Measurements from ENCODE around the gene ENPP1.

ENPP1 gene

DNA sequence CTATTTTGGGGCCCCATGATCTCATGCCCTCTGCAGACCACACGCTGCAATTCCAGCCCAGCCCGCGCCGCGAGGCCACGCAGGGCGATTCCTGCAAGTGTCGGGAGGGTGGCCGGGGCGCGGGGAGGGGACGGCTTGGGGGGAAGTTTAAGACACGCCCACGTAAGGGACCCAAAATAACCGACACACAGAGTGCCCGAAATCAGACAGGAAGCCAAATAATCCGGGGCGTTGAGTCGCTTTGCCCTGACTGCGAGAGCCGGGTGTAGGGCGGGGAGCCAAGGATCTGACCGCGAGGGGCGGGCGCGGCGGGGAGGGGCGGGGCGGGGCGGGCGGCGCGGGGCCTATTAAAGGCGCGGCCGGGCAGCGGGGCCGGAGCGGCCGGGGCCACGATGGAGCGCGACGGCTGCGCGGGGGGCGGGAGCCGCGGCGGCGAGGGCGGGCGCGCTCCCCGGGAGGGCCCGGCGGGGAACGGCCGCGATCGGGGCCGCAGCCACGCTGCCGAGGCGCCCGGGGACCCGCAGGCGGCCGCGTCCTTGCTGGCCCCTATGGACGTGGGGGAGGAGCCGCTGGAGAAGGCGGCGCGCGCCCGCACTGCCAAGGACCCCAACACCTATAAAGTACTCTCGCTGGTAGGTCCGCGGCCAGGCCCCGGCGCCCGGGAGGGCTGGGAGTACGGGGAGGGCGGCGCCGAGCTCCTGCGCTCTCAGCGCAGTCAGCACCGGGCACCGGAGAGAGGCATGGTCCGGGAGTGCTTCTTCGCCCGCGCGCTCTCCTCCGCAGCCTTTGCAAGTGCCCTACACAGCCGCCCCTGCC lies at the start of gene ENPP1:
ENPP1 (plus strand) TSS at position 377 of the 816 bp plus-strand sequence; CDS start at position 393, 16 bp downstream.
- peak; percentile 55 to 60 for DNase-seq

DNA sequence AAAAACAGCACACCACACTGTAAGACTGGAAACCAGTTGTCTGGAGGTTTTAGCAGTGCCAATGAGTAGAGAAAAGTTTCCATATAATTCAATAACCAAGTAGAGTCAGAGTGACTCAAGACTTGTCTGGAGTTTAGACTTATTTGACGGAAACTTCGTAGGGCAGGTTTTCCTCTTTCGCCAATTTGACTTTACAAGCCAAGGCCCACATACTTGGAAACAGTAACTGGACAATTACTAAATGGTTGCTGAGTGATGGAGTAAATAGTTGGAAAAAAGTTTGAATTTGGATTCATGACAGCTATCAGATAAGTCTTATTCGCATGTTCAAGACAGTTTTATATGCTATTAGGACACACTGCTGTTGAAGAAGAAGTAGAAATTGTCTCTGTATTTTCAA lies 48.9 kb upstream of the ENPP1 start:
- DNase-seq = no peak

DNA sequence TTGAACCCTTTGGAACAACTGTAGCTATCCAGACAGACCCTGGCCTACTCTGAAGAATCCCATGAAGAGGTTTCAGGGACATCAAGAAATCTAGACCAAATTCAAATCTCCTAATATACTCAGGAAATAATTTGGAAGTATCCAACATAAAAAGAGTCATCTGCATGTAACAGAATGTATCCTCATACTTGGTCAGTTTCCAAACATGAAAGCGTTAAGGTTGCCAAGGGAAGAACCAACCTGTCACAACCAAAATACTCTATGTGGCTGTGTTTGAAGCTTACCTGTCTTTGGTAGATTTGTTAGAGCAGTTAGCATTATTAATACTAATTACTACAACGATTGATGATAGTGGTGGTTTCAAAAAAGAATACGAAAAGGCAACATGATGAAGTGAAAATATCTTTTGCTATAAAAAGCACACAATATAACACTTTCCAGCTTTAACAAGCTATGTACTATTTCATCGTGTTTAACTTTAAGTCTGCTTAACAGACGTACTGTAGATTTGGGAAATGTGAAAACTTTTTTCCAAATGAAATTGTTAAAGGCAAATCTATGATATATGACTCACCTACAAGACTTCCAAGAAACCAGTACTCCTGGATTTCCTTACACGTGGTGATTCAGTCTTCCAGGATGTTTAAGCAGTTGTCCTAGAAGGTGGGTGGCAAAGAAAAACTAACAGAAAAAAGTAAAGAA lies 46.6 kb upstream of the ENPP1 start:
- DNase-seq = no peak

DNA sequence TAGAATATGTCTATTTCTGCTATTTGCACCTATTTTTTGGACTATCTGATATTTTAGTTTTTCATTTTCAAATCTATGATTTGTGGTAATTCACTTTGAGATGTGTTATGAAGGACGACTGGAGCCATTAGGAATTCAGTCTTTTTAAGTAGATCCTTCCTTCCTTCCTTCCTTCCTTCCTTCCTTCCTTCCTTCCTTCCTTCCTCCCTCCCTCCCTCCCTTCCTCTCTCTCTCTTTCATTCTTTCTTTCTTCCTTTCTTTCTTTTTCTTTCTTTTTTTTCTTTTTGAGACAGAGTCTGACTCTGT lies 46.1 kb upstream of the ENPP1 start:
- no peak for DNase-seq

DNA sequence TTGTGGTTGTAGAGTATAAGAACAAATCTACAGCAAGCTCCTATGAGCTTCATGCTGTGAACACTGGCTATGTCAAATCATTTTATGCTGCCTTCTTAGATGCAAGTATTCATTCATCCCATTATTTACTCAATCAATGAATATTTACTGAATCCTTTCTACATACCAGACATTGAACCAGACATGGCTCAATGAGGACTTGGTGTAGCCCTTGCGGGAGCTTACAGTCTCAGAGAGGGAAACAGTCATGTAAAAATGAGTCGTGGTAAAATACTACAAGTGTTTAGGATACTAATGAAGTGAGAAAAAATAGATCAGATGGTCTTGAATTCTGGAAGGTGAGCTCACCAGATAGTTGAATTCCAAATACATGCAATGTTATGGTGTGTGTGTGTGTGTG lies 44.8 kb upstream of the ENPP1 start:
- no peak for DNase-seq

DNA sequence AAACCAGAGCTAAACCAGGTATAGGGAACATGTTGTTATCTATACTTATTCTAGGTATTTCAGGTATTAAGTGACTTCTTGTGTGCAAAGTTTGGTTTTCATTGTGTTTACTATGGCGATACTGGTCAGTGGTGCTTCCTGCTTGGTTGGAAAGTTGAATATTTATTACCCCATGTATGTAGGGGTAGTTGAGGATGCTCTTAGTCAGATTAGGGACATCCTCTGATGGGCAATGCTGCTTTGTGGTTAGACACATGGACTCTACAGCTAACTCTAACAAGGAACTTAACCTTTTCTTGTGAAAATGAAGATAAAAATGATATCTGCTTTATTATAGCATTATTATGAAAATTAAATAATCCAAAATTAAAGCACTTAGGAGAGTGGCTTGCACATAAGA lies 44.1 kb upstream of the ENPP1 start:
- DNase-seq = no peak

DNA sequence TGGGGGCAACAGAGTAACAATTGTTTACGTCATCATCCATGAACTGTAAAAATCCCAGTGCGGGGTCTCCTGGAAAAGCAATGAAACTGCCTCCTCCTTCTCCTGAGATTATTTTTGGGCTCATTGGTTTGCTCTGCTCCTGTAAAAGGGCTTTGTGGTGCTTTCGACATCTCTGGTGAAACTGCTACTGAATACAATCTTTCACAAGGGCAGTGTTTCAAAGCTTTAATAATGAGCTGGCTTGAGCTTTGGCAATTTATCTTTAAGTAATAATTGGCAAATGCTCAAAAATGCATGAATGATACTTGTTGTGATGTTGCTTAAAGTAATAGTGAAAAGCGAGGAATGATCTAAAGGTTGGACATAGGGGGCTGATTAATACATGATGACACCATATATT lies 43.5 kb upstream of the ENPP1 start:
- DNase-seq = no peak

DNA sequence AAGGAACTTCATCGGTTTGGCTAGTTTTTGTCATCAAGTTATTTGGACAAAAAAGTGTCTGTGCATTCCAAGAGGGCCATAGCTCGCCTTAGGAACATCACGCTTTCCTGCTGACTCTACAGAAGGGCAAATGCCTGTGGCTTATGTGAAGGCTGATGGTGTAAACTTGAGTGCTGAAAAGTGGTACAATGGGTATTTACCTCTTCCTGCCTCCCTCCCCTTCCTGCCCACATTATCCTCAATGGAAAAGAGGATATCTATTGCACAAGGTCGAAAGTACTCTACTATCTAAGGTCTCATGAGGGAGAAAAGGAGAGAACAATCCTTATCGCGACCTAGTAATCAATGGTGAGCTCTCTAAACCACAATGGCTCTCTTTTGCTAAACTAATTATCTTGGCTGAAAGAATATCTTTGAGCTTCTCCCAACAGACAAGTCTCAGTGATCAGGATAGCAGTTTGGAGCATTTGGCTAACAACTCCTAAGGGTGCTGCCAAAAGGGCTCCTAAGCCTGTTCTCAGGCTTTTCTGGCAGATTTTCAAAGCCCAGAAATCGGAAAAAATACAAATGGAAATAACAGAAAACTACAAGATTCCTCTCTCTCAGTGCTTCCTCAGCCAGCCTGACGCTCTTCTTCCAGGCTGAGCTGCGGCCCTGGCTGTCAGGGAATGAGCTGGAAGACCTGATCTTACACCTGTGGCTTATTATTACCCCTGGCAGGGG lies 42.6 kb upstream of the ENPP1 start:
- no peak for DNase-seq

DNA sequence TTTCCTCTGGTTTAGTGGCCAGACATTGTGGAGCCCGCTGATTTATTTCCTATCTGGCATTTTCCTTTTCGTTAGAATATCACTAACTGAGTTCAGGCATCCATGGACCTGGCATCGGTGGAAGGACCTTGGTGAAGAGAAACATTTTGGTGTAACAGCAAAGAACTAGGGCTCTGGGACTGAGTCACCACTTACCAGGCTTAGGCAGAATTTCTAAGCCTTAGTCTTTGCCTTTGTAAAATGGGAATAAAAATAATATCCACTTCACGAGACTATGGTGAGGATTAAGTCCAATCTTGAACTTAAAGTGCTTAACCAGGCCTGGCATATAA lies 42.0 kb upstream of the ENPP1 start:
- no peak for DNase-seq

DNA sequence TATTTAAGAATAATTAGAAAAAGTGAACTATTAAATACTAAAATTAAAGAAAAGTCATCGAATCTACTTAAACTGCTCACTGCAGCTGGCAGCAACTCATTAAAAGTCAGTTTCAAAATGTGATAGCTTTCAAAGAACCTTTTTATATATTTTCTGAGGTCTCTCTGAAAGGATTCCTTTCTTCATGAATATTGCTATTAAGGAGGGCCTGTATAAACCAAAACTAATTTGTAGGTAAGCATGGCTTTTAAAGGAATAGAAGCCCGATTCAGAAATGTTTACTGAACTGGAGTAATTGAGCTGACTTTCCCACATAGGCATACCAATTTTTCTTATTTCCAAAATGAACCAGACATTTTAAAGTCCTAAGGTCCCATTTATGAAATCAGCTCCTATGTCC lies 41.2 kb upstream of the ENPP1 start:
- DNase-seq = no peak

DNA sequence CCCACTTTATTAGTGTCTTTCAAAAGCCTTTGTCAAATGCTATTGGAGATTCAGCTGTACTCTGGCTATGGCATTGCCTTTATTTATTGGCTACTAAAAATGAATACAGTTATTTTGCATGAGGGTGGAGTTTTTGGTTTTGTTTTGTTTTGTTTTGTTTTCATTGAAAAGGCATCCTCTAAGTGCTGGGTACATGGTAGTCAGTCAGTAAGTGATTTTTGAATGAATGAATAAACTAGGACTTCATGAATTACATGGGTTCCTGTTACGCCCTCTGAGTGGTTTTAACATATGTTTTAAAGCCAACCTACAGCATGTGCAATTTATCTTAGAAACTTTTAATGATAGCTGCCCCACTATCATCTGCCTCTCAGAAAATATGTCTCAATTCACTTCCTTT lies 38.9 kb upstream of the ENPP1 start:
- DNase-seq = no peak

DNA sequence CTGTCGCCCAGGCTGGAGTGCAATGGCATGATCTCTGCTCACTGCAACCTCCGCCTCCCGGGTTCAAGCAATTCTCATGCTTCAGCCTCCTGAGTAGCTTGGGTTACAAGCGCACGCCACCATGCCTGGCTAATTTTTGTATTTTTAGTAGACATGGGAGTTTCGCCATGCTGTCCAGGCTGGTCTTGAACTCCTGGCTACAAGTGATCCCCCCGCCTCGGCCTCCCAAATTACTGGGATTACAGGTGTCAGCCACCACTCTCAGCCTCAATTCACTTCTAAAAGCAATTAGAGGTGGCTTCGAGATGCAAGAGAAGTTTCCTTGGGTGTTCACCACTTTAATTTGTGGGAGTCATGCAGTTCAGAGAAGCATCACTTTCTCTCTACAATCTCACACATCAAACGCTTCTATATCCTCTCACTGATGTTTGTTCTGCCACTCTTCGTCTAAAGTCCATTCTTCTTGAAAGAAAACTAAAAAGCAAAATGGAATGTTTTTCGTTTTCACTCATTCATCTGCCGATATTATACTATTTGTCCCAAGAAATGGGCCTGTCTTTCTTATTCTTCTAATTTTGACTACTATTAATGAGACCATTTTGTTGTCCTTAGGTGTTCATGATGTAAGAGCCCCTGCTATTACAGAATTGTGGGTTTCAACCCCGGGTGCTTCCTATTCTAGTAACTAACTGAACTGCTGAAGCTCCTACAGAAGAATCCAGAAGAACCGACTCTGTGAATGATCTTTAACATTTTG lies 38.3 kb upstream of the ENPP1 start:
- no peak for DNase-seq

DNA sequence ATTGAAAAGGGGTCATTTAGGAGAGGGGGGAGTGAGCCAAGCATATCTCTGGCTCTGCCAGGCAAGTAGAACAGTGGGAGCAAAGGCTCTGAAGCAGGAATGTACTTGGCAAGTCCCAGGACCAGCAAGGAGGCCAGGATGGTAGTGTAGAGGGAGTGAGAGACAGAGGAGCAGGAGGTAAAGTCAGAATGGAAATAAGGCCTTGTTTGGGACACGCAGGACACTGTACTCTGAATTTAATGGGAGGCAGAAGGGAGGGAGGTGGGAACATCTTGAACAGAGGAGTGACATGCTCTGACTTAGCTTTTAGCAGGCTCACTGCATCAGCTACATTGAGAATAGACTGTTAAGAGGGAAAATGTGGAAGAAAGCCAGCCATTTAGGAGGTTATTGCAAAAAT lies 37.0 kb upstream of the ENPP1 start:
- no peak for DNase-seq

DNA sequence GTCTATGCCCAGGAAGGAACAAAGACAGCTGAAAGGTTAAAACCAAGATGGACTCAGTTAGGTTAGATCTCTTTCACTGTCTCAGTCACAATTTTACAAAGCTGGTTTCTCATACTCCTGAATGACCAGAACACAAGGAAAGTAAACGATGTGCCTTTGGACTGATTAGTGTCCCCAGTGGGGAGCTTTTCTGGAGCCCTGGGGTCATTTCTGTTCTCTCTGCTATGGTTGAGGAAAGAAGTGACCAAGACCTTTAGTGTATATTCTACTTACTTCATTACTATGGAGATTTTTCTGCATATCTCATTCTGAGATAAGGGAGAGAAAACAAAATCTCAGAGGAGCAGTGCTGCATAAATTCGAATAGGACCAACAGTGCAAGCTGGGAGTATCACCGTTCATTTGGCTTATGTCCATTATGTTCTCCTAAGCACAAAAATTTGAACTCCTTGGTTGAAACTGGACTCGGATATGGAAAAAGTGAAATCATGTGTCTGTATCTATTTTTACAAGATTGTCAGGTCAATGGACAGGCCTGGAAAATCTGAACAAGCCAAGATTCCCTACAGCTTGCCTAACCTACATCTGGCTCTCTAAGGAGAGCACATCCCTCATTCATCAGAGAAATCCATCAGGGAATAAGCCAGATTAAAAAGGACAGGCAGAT lies 34.4 kb upstream of the ENPP1 start:
- DNase-seq = no peak

DNA sequence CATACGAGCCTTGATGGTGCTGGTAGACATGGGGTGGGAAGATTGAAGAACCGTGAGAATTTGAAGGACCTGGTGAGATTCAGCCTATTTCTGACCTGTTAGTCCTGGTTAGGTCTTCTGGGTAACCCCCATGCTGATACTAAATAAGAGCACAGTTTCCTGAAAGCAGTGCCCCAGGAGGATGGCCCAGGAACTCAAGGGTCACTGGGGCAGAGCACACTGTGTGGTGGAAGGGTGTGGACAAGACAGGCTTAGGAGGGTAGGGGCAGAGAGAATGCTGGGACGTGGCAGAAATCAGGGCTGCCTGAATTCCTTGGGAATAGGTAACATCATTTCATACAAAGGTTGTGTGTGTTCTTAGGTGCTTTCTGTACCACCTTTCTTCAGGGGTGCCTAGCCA lies 31.9 kb upstream of the ENPP1 start:
- DNase-seq = no peak

DNA sequence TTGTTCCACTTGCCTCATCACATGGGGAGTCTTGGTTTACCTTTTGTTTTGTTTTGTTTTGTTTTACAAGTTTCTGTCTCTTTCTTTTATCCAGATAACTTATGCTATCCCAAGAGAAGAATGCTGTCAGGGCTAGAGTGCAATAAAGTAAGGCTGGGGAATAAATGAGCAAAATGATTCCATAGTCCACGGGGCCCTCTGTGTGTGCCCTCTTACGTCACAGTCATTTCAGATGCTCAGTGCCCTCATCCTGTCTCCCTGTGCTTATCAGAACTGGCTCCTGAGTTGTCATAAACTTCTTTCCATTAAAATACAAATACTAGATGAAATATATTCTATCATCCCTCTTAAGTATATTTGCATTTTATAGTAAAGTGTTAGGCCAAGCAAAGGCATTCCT lies 30.8 kb upstream of the ENPP1 start:
- DNase-seq = no peak

DNA sequence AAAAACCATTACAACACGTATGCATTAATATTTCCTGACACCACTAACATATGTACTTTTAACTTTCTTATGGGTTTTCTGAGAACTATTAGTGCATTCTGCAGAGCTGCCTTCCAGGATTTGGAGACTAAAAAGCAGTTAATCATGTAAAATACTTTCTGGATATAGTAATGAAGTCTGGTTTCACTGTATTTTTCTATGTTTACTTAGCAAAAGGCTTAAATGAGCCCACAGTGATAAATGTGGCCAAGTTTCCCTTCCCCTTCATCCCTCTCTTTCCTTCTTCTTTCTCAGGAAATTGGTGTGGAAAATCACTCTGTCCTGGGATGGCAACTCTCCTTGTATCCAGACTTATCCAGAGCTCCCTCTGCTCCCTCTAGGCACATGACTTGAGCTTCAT lies 29.7 kb upstream of the ENPP1 start:
- no peak for DNase-seq

DNA sequence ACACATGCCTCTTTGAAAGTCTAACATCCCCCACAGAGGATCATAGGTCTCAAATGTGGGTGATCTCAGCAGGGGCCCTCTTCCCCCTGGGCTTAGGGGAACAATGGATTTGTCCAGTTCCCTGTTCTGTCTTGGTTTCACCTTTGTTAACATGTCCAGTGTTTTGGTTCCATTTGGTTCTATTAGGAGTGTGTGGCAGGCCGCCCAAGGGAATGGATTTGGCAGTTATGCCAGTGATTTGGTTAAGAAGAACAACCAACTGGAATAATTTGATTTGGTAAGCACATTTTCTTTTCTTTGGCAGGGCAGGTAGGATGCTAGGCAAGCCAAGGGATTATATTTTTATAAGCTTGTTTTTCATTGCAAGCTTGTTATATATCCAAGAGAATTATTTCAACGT lies 28.5 kb upstream of the ENPP1 start:
- DNase-seq = no peak

DNA sequence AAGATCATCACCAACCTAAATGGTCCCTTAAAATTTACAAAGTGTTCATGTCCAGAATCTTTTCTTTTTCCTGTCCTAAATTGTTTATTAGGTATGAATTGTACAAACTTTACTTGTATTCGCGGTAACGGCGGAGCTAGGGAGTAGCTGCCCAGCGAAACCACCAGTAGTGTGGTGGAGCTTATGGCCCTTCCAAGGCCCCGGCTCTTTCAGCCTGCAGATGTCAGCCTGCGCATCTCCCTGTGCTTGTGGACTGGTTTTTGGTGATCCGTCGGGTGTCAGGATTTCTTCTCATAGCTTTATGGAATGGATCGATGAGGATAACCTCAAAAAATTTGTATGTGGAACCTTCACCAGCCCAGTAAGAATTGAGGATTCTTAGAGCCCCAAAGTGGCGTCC lies 27.2 kb upstream of the ENPP1 start:
- no peak for DNase-seq

DNA sequence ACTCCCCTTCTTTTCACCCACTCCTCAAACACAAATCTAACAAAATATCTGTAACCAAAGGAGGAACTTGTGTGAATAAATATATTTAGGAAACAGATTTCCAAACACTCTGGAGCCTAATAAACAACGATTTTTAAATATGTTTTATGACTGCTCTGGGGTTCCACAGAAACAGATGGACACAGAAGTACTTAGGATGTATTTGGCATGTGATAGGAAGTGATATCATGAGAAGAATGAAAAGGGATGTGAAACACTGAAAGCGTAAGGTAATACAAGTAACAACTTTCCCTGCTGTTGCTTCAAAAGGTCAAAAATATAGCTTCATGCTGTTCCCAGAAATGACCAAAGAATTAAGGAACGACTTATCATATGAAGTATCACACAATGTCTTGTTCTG lies 26.1 kb upstream of the ENPP1 start:
- DNase-seq = no peak

DNA sequence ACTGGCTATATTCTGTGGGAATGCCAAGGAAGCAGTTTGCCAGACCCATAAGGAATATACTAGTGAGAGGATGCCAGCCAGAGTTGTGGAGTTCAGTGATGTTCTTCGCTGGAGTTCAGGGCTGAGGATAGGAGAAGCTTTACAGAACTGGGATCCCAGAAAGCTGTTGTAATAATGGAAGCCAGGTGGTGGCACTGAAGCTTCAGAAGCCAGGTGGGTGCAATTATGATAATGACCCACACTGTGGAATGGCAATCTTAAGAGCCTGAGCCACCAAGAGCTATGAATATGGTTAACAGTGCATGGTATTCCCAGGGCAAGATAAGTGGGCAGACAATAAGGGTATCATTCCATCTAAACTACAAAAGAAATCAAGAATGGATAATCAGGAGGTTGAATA lies 25.1 kb upstream of the ENPP1 start:
- no peak for DNase-seq

DNA sequence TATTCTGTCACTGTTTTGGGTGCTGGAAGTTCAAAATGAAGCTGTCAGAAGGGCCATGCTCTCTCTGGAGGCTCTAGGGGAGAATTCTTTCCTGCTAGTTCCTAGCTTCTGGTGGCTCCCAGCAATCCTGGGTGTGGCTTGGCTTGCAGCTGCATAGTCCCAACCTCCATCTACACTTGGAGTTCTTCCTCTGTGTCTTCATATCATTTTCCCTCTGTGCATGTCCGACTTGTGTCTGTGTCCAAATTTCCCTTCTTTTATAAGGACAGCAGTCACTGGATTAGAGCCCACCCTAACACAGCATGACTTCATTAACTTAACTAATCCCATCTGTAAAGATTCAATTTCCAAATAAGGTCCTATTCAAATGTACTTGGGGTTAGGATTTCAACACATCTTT lies 23.3 kb upstream of the ENPP1 start:
- no peak for DNase-seq

DNA sequence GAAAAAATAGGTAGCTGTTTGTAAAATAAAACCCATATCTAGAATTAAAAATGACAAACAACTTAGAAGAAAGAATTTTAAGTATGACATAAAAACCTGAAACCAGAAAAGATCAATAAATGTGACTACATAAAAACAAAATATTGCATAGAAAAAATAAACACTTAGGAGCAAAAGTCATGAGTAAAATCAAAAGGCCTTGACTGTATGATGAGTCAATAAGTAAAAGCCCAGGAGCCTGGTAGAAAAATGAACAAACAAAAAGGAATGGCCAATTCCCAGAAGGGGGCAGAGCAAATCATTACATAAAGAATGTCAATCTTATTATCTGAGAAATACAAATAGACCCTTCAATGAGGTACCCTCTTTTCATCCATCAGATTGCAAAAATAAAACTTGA lies 20.7 kb upstream of the ENPP1 start:
- DNase-seq = no peak

Measured in CD4-positive, alpha-beta T cell treated with Interleukin-4 for 1 hour (primary cell).